CD4-positive, CD25-positive, alpha-beta regulatory T cell (primary cell): ENCODE measurements around the gene PRPF38A. TPM values are rescaled to one million over a fixed set of nuclear protein-coding genes. Genes with fewer than 3 reads are reported as not detected.

Experiments
- ATAC-seq, 2 donors: fragments of 150-1000 bp; cut with Tn5 transposase; one replicate each; pipeline ENCODE4 v1.10.0; 2021; ENCODE audit warnings: low read depth in 2 of 2, moderate number of reproducible peaks in 2 of 2, moderate library complexity in 1 of 2
- DNase-seq, 3 donors: peaks; one replicate each; pipeline versions ENCODE4 v3.0.0 to v3.0.0-alpha.2; 2012 to 2022; ENCODE audit warnings: mixed read lengths in 1 of 3
- H3K27ac ChIP-seq: one replicate; pipeline ENCODE4 v1.7.0; 2013; ENCODE audit warnings: mild to moderate bottlenecking, low read length; ENCODE audit not compliant: insufficient read depth, poor library complexity, severe bottlenecking
- H3K27me3 ChIP-seq: one replicate; pipeline ENCODE4 v1.7.0; 2013; ENCODE audit warnings: low read length; ENCODE audit not compliant: control insufficient read depth, insufficient read depth
- H3K36me3 ChIP-seq: one replicate; pipeline ENCODE4 v1.7.0; 2013; ENCODE audit warnings: mild to moderate bottlenecking, low read length, moderate library complexity; ENCODE audit not compliant: control insufficient read depth, insufficient read depth
- H3K4me1 ChIP-seq: 2 replicates; pipeline ENCODE4 v1.7.0; 2013; ENCODE audit warnings: mild to moderate bottlenecking, low read length; ENCODE audit not compliant: insufficient read depth, control insufficient read depth, poor library complexity, severe bottlenecking
- H3K4me3 ChIP-seq: one replicate; pipeline ENCODE4 v1.7.0; 2013; ENCODE audit warnings: low read depth, mild to moderate bottlenecking, low read length, moderate library complexity
- H3K9me3 ChIP-seq, 2 experiments: 1 replicate in 1 of 2; 2 replicates in 1 of 2; pipeline ENCODE4 v1.7.0; 2013; ENCODE audit warnings: low read length in 2 of 2, mild to moderate bottlenecking in 1 of 2, moderate library complexity in 1 of 2; ENCODE audit not compliant: control insufficient read depth in 2 of 2
- H3K27ac Mint-ChIP-seq, 3 donors: one replicate each; pipeline ENCODE4 v1.8.0; 2020 to 2022; ENCODE audit warnings: mild to moderate bottlenecking in 3 of 3, mixed read lengths in 3 of 3, moderate library complexity in 2 of 3
- H3K27me3 Mint-ChIP-seq: one replicate; pipeline ENCODE4 v1.8.0; 2022; ENCODE audit warnings: mild to moderate bottlenecking, mixed read lengths
- H3K36me3 Mint-ChIP-seq: one replicate; pipeline ENCODE4 v1.8.0; 2020; ENCODE audit warnings: mixed read lengths
- H3K4me1 Mint-ChIP-seq, 4 donors: one replicate each; pipeline ENCODE4 v1.8.0; 2020 to 2022; ENCODE audit warnings: mixed read lengths in 4 of 4, mild to moderate bottlenecking in 1 of 4
- H3K4me3 Mint-ChIP-seq, 4 donors: one replicate each; pipeline ENCODE4 v1.8.0; 2020 to 2022; ENCODE audit warnings: mild to moderate bottlenecking in 4 of 4, mixed read lengths in 4 of 4, moderate library complexity in 3 of 4
- H3K9me3 Mint-ChIP-seq, 7 donors: one replicate each; pipeline ENCODE4 v1.8.0; 2020 to 2022; ENCODE audit warnings: mixed read lengths in 7 of 7, mild to moderate bottlenecking in 3 of 7, moderate library complexity in 2 of 7
- polyA plus RNA-seq, 4 donors: library from polyadenylated mRNA; unstranded; fragments of 300-500 nt; fragmentation: Illumina TruSeq; gene quantifications; one replicate each; pipeline ENCODE4 v1.2.3, GENCODE V29; 2021
- total RNA-seq: library from RNA; stranded (reverse); gene quantifications from one replicate; pipeline ENCODE4 v1.2.3, GENCODE V29; 2022

PRPF38A gene
- total and polyA plus RNA-seq, 5 donors from 2014 or later: 38.9 to 64.4 (median 42.5) TPM

GRCh38 chr1:52403566-52404115 lies 761 bp upstream of the PRPF38A start:
- Histone ChIP-seq H3K4me3 (peak overlapping the region; percentile 97), H3K9me3 (no peaks in the 10 kb centered on the region), H3K27ac (peak overlapping the region; percentile 97), H3K4me1 (peaks cover 21% of the 10 kb centered on the region), H3K27me3 (no peaks in the 10 kb centered on the region), H3K36me3 (peaks cover 21% of the 10 kb centered on the region)
- peak overlapping the region; percentile 93 to 100 (median 99) for H3K27ac Mint-ChIP-seq
- H3K27me3 Mint-ChIP-seq: no peaks in the 10 kb centered on the region
- H3K4me3 Mint-ChIP-seq: peak overlapping the region; percentile 96 to 100 (median 99)
- peaks cover 13% of the 10 kb centered on the region for H3K36me3 Mint-ChIP-seq
- DNase-seq: peak; percentile 38 to 87 (median 63)
- H3K4me1 Mint-ChIP-seq: peaks cover 14 to 42% (median 32%) of the 10 kb centered on the region in 4 donors
- no peaks in the 10 kb centered on the region for H3K9me3 Mint-ChIP-seq
- ATAC-seq: peak; percentile 44 to 54

GRCh38 chr1:52404975-52405338 lies 555 bp downstream of the PRPF38A start:
- H3K27ac Mint-ChIP-seq: peak overlapping the region; percentile 98 to 100 (median 99)
- H3K9me3 Mint-ChIP-seq: no peaks in the 10 kb centered on the region
- Histone ChIP-seq H3K4me1 (peaks cover 21% of the 10 kb centered on the region), H3K36me3 (peaks cover 33% of the 10 kb centered on the region), H3K4me3 (peak overlapping the region; percentile 97), H3K27ac (peak overlapping the region; percentile 97), H3K27me3 (no peaks in the 10 kb centered on the region), H3K9me3 (no peaks in the 10 kb centered on the region)
- peaks cover 20% of the 10 kb centered on the region for H3K36me3 Mint-ChIP-seq
- H3K4me3 Mint-ChIP-seq: peak overlapping the region; percentile 96 to 100 (median 99)
- H3K27me3 Mint-ChIP-seq: no peaks in the 10 kb centered on the region
- peaks cover 18 to 46% (median 36%) of the 10 kb centered on the region in 4 donors for H3K4me1 Mint-ChIP-seq
- no peak for ATAC-seq
- no peak for DNase-seq

DNA sequence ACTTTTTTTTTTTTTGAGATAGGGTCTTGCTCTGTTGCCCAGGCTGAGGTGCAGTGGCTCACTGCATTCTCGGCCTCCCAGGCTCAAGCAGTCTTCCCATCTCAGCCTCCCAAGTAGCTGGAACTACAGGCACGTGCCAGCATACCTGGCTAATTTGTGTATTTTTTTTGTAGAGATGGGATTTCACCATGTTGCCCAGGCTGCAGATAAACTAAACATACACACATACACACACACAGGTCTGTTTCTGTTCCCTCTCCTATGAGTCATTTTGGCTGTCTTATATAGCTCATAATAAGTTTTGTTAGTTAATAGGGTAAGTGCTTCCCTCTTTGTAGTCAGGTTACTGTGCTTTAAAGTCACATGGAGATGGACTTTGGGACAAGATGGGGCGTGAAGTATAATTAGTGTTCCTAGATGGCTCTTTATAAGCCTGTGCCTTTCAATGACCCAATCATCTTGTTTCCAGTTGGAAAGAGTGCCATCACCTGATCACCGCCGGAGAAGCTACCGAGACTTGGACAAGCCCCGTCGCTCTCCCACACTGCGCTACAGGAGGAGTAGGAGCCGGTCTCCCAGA lies 9.1 kb downstream of the PRPF38A start:
- Histone ChIP-seq H3K4me1 (no peaks in the 10 kb centered on the region), H3K4me3 (no peak overlapping the region), H3K27ac (no peak overlapping the region), H3K36me3 (peaks cover 89% of the 10 kb centered on the region), H3K9me3 (no peaks in the 10 kb centered on the region), H3K27me3 (no peaks in the 10 kb centered on the region)
- Mint-ChIP-seq H3K9me3 (no peaks in the 10 kb centered on the region), H3K27me3 (no peaks in the 10 kb centered on the region), H3K36me3 (peaks cover 61% of the 10 kb centered on the region), H3K4me3 (no peak overlapping the region), H3K27ac (no peak overlapping the region), H3K4me1 (peaks cover 4 to 15% (median 12%) of the 10 kb centered on the region in 4 donors)
- ATAC-seq (no peak), DNase-seq (no peak)

- no peaks in the 10 kb centered on the region for H3K4me1 ChIP-seq
- ATAC-seq: no peak
- Mint-ChIP-seq H3K27ac (peak overlapping the region in 2 of 3 donors; percentile 9 to 47), H3K4me3 (no peak overlapping the region), H3K36me3 (peaks cover 59% of the 10 kb centered on the region), H3K9me3 (no peaks in the 10 kb centered on the region), H3K4me1 (peaks cover 6 to 18% (median 14%) of the 10 kb centered on the region in 4 donors), H3K27me3 (no peaks in the 10 kb centered on the region)
- H3K9me3 ChIP-seq: no peaks in the 10 kb centered on the region
- no peaks in the 10 kb centered on the region for H3K27me3 ChIP-seq
- no peak overlapping the region for H3K27ac ChIP-seq
- no peak for DNase-seq
- H3K36me3 ChIP-seq: peaks cover 81% of the 10 kb centered on the region
- H3K4me3 ChIP-seq: no peak overlapping the region
Measured at GRCh38 chr1:52414942-52415341, 10.5 kb downstream of the PRPF38A start.

DNA sequence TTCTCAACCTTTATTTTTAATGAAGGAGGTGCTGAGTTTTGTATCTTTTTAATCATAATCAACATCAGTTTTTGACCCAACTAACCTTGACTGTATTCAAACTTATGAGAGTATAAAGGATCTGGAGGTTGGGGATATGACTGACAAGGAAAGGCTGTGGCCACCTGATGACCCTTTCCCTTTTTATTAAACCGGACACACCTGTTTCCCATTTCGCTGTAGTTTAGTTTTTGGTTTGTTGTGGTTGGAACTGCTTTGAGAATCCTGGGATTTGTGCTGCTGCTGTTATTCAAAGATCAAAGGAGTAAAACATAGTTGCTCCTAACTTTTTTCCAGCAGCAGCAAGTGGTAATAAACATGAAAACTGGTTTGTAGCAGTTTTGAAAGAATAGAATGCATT lies 12.4 kb downstream of the PRPF38A start:
- Histone ChIP-seq H3K4me1 (no peaks in the 10 kb centered on the region), H3K4me3 (no peak overlapping the region), H3K27me3 (no peaks in the 10 kb centered on the region), H3K9me3 (no peaks in the 10 kb centered on the region), H3K36me3 (peaks cover 84% of the 10 kb centered on the region), H3K27ac (no peak overlapping the region)
- peaks cover 10 to 24% (median 18%) of the 10 kb centered on the region in 4 donors for H3K4me1 Mint-ChIP-seq
- H3K4me3 Mint-ChIP-seq: no peak overlapping the region
- peaks cover 48% of the 10 kb centered on the region for H3K36me3 Mint-ChIP-seq
- H3K27ac Mint-ChIP-seq: no peak overlapping the region
- H3K27me3 Mint-ChIP-seq: no peaks in the 10 kb centered on the region
- no peaks in the 10 kb centered on the region for H3K9me3 Mint-ChIP-seq
- DNase-seq: no peak
- no peak for ATAC-seq

- ATAC-seq (no peak), DNase-seq (no peak)
- Histone ChIP-seq H3K36me3 (peaks cover 47% of the 10 kb centered on the region), H3K27ac (no peak overlapping the region), H3K27me3 (no peaks in the 10 kb centered on the region), H3K4me1 (peaks cover 22% of the 10 kb centered on the region), H3K4me3 (no peak overlapping the region), H3K9me3 (no peaks in the 10 kb centered on the region)
- Mint-ChIP-seq H3K4me1 (peaks cover 31 to 48% (median 35%) of the 10 kb centered on the region in 4 donors), H3K36me3 (peaks cover 32% of the 10 kb centered on the region), H3K27me3 (no peaks in the 10 kb centered on the region), H3K4me3 (no peak overlapping the region), H3K9me3 (no peaks in the 10 kb centered on the region), H3K27ac (no peak overlapping the region)
Measured at GRCh38 chr1:52420713-52421112, 16.3 kb downstream of the PRPF38A start.

GRCh38 chr1:52423055-52423454 lies 18.7 kb downstream of the PRPF38A start:
- H3K36me3 Mint-ChIP-seq: peaks cover 29% of the 10 kb centered on the region
- no peaks in the 10 kb centered on the region for H3K27me3 Mint-ChIP-seq
- no peaks in the 10 kb centered on the region for H3K9me3 Mint-ChIP-seq
- Histone ChIP-seq H3K27me3 (no peaks in the 10 kb centered on the region), H3K9me3 (no peaks in the 10 kb centered on the region), H3K27ac (peak overlapping the region; percentile 76), H3K36me3 (peaks cover 35% of the 10 kb centered on the region), H3K4me3 (no peak overlapping the region), H3K4me1 (peaks cover 23% of the 10 kb centered on the region)
- no peak for DNase-seq
- H3K27ac Mint-ChIP-seq: peak overlapping the region in 2 of 3 donors; percentile 11 to 20
- no peak for ATAC-seq
- H3K4me3 Mint-ChIP-seq: no peak overlapping the region
- H3K4me1 Mint-ChIP-seq: peaks cover 36 to 55% (median 46%) of the 10 kb centered on the region in 4 donors

GRCh38 chr1:52423771-52424170 lies 19.4 kb downstream of the PRPF38A start:
- no peaks in the 10 kb centered on the region for H3K27me3 ChIP-seq
- H3K9me3 Mint-ChIP-seq: no peaks in the 10 kb centered on the region
- peak overlapping the region; percentile 90 to 95 (median 90) for H3K27ac Mint-ChIP-seq
- H3K9me3 ChIP-seq: no peaks in the 10 kb centered on the region
- peak overlapping the region; percentile 34 to 83 (median 64) for H3K4me3 Mint-ChIP-seq
- H3K4me1 ChIP-seq: peaks cover 23% of the 10 kb centered on the region
- H3K4me1 Mint-ChIP-seq: peaks cover 36 to 51% (median 44%) of the 10 kb centered on the region in 4 donors
- H3K36me3 ChIP-seq: peaks cover 28% of the 10 kb centered on the region
- H3K27me3 Mint-ChIP-seq: no peaks in the 10 kb centered on the region
- peak overlapping the region; percentile 76 for H3K27ac ChIP-seq
- ATAC-seq (peak; percentile 90 to 92), DNase-seq (peak; percentile 38 to 90 (median 79))
- H3K36me3 Mint-ChIP-seq: peaks cover 28% of the 10 kb centered on the region
- peak overlapping the region; percentile 75 for H3K4me3 ChIP-seq
